ENCODE data around the gene ITGB3.

ITGB3 gene

DNA sequence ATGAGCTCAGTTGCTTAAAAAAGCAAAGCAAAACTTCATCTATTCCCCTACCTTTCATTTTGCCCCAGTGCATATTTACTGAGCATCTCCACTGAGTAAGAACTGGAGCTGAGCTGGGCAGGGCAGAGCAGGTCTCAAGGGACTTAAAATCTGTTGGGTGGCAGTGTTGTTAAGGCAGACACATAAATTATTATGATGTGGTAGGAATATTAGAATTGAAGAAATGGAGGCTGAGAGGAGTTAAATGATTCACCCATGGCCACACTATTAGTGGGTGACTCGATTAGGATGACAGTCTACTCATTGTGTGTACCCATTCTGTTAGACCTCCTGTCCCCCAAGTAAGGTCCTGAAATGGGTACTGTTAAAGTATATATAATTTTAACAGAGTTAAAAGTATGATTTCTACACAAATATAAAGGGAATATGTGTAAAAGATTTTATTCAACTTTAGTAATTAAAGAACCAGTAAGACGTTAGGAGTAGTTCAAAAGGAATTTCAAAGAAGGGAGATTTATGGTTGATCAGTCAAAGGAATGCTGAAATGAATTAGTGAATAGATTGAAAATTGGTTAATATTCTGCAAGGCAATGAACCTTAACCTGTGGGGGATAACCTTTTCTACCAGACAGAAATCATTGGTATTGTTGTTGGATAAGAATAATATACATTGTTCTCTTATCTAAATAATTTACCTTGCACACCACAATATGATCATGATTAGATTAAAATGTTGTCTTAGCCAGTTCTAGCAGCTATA lies 17.5 kb downstream of the ITGB3 start:
- peaks cover 18% of the 10 kb centered on the region for H3K4me1 ChIP-seq (ENCODE audit: control insufficient read depth, low read length)
- H3K36me3 ChIP-seq (ENCODE audit: control insufficient read depth, low read length): no peaks in the 10 kb centered on the region
- peaks cover 15% of the 10 kb centered on the region for H3K9me3 ChIP-seq (ENCODE audit: control insufficient read depth, insufficient read depth, low read length)
- TF ChIP-seq, protein P1, sequence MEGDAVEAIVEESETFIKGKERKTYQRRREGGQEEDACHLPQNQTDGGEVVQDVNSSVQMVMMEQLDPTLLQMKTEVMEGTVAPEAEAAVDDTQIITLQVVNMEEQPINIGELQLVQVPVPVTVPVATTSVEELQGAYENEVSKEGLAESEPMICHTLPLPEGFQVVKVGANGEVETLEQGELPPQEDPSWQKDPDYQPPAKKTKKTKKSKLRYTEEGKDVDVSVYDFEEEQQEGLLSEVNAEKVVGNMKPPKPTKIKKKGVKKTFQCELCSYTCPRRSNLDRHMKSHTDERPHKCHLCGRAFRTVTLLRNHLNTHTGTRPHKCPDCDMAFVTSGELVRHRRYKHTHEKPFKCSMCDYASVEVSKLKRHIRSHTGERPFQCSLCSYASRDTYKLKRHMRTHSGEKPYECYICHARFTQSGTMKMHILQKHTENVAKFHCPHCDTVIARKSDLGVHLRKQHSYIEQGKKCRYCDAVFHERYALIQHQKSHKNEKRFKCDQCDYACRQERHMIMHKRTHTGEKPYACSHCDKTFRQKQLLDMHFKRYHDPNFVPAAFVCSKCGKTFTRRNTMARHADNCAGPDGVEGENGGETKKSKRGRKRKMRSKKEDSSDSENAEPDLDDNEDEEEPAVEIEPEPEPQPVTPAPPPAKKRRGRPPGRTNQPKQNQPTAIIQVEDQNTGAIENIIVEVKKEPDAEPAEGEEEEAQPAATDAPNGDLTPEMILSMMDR (IDR thresholded peaks at IDR 0.05; ENCODE audit: low read depth, low read length, poor library complexity, severe bottlenecking): no peak
- TF ChIP-seq EZH2phosphoT487 (IDR thresholded peaks at IDR 0.05; ENCODE audit: borderline replicate concordance, low read length): no peak
- H3K4me2 ChIP-seq (ENCODE audit: low read length): no peak overlapping the region
- no peaks in the 10 kb centered on the region for H3K9me2 ChIP-seq (replicated peaks; ENCODE audit: control insufficient read depth, low read length)
- no peak overlapping the region for H3K4me3 ChIP-seq (ENCODE audit: low read length)
- no peak overlapping the region for H3K27ac ChIP-seq (ENCODE audit: low read depth, low read length)
- H3K27me3 ChIP-seq (ENCODE audit: control insufficient read depth, low read length): no peaks in the 10 kb centered on the region
- no peaks in the 10 kb centered on the region for H3K79me2 ChIP-seq (ENCODE audit: control insufficient read depth, low read length)
- peaks cover 3% of the 10 kb centered on the region; the same call in 1 of the 2 replicates for H3F3A ChIP-seq (ENCODE audit: control insufficient read depth, insufficient read depth)
- no peaks in the 10 kb centered on the region for H4K20me1 ChIP-seq (ENCODE audit: control insufficient read depth, insufficient read depth, low read depth, low read length)

DNA sequence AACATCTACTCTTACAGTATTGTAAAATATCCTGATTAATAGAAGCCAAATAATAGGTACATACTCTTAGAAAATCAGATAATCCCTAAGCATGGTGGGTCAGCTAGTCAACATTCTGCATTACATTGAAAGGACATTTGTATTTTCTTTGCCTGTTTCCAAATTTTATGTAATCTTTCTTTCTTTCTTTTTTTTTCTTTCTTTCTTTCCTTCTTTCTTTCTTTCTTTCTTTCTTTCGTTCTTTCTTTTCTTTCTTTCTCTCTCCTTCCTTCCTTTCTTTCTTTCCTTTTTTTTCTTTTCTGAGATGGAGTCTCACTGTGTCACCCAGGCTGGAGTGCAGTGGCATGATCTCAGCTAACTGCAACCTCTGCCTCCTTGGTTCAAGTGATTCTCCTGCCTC lies 18.9 kb downstream of the ITGB3 start:
- H4K20me1 ChIP-seq (ENCODE audit: control insufficient read depth, insufficient read depth, low read depth, low read length): no peaks in the 10 kb centered on the region
- no peak overlapping the region for H3K4me3 ChIP-seq (ENCODE audit: low read length)
- H3K9me3 ChIP-seq (ENCODE audit: control insufficient read depth, insufficient read depth, low read length): peaks cover 12% of the 10 kb centered on the region
- no peak overlapping the region for H3K27ac ChIP-seq (ENCODE audit: low read depth, low read length)
- H3F3A ChIP-seq (ENCODE audit: control insufficient read depth, insufficient read depth): peaks cover 4% of the 10 kb centered on the region
- H3K9me2 ChIP-seq (replicated peaks; ENCODE audit: control insufficient read depth, low read length): no peaks in the 10 kb centered on the region
- no peaks in the 10 kb centered on the region for H3K79me2 ChIP-seq (ENCODE audit: control insufficient read depth, low read length)
- TF ChIP-seq, protein P1 (IDR thresholded peaks at IDR 0.05; ENCODE audit: low read depth, low read length, poor library complexity, severe bottlenecking): no peak
- no peak for TF ChIP-seq EZH2phosphoT487 (IDR thresholded peaks at IDR 0.05; ENCODE audit: borderline replicate concordance, low read length)
- no peaks in the 10 kb centered on the region for H3K36me3 ChIP-seq (ENCODE audit: control insufficient read depth, low read length)
- H3K4me2 ChIP-seq (ENCODE audit: low read length): no peak overlapping the region
- H3K27me3 ChIP-seq (ENCODE audit: control insufficient read depth, low read length): no peaks in the 10 kb centered on the region
- H3K4me1 ChIP-seq (ENCODE audit: control insufficient read depth, low read length): peaks cover 32% of the 10 kb centered on the region

DNA sequence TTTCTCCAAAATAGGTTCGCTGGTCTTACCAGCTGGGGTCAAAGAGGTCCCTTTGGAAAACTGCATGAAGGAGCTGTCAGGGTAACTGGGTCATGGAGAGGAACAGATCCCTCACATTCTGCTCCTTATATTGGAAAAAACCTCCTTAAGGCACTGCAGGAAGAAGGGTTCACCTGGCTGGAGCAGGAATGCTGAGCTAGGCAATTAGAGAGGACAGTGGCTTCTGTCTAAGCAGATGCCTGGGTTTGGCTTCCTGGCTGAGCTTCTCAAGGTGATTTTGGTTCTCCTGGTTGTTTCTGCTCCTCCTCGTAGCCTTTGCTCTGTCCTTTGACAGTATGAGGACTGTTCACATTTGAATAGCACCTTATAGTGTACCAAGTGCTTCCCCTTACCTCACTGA lies 19.6 kb downstream of the ITGB3 start:
- H3K27ac ChIP-seq (ENCODE audit: low read depth, low read length): no peak overlapping the region
- no peak overlapping the region for H3K4me2 ChIP-seq (ENCODE audit: low read length)
- no peaks in the 10 kb centered on the region for H4K20me1 ChIP-seq (ENCODE audit: control insufficient read depth, insufficient read depth, low read depth, low read length)
- H3K27me3 ChIP-seq (ENCODE audit: control insufficient read depth, low read length): no peaks in the 10 kb centered on the region
- peaks cover 10% of the 10 kb centered on the region for H3F3A ChIP-seq (ENCODE audit: control insufficient read depth, insufficient read depth)
- TF ChIP-seq EZH2phosphoT487 (IDR thresholded peaks at IDR 0.05; ENCODE audit: borderline replicate concordance, low read length): no peak
- TF ChIP-seq, protein P1 (IDR thresholded peaks at IDR 0.05; ENCODE audit: low read depth, low read length, poor library complexity, severe bottlenecking): no peak
- H3K9me3 ChIP-seq (ENCODE audit: control insufficient read depth, insufficient read depth, low read length): peaks cover 9% of the 10 kb centered on the region
- H3K4me1 ChIP-seq (ENCODE audit: control insufficient read depth, low read length): peaks cover 39% of the 10 kb centered on the region
- H3K36me3 ChIP-seq (ENCODE audit: control insufficient read depth, low read length): no peaks in the 10 kb centered on the region
- H3K79me2 ChIP-seq (ENCODE audit: control insufficient read depth, low read length): no peaks in the 10 kb centered on the region
- H3K9me2 ChIP-seq (replicated peaks; ENCODE audit: control insufficient read depth, low read length): no peaks in the 10 kb centered on the region
- H3K4me3 ChIP-seq (ENCODE audit: low read length): no peak overlapping the region

Measured in DOHH2 (cell line).